AG04450 (cell line): ENCODE results near the gene PSMA7. TPM values are rescaled to one million over a fixed set of nuclear protein-coding genes. Genes with fewer than 3 reads are reported as not detected.

Experiments
- CTCF ChIA-PET: fragments of 300-600, 350-600 bp; formaldehyde crosslinking; extraction: SDS; loops from one replicate; lab custom pipeline; 2022; ENCODE audit warnings: antibody characterized with exemption, inconsistent platforms; lab: Charles Lee
- POLR2A ChIA-PET: fragments of 350-600 bp; formaldehyde crosslinking; extraction: SDS; loops from one replicate; lab custom pipeline; 2021; ENCODE audit warnings: antibody characterized with exemption, inconsistent platforms; lab: Yijun Ruan, JAX
- DNase-seq: peaks from one replicate; pipeline ENCODE4 v3.0.0-alpha.2; 2011; ENCODE audit warnings: low read depth, low spot score
- H3K27ac ChIP-seq: one replicate; pipeline ENCODE4 v1.5.1; 2012; ENCODE audit warnings: low read depth, low read length, control low read depth
- H3K27me3 ChIP-seq: one replicate; pipeline ENCODE4 v1.6.0; 2012; ENCODE audit warnings: low read length; ENCODE audit not compliant: control insufficient read depth, insufficient read depth
- H3K4me3 ChIP-seq: 2 replicates; pipeline ENCODE4 v1.5.1; 2011; ENCODE audit warnings: mild to moderate bottlenecking, low read depth, low read length, control low read depth
- H3K9me3 ChIP-seq: 2 replicates; pipeline ENCODE4 v1.5.1; 2012; ENCODE audit warnings: low read length; ENCODE audit not compliant: control insufficient read depth, insufficient read depth
- CTCF ChIP-seq: IDR thresholded peaks from 2 replicates; pipeline ENCODE4 v1.5.1; 2011; ENCODE audit warnings: low read depth, low read length, control low read depth, inconsistent platforms
- polyA plus RNA-seq: library from polyadenylated mRNA; depleted of rRNA; stranded (reverse); fragments of >200 nt; gene quantifications from 2 replicates; pipeline ENCODE4 v1.2.3, GENCODE V29; 2011

PSMA7 gene
- polyA plus RNA-seq, 1 experiment, result 368 TPM

DNA sequence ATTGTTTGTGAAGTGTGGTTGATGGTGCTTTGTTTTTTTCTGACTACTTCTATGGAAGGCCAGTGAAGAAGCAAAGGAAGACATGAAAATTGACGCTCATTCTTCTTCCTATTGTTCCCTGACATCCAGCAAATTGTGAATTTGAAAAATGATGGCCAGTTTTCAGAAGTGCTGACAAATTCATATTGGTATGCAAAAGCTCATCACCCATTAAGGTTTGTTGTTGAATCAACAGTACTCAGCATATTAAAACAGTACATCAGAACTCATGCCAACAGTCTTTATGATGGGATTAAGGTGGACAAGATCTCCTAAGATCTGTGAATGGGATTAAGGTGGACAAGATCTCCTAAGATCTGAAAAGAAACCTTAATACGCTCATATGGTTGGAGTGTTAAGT, 38.6 kb upstream of the PSMA7 start:
- no peak for DNase-seq
- H3K27me3 ChIP-seq, result no peaks in the 10 kb centered on the region
- ChIA-PET CTCF (interaction anchor here (0.5 kb wide), 1 partner anchor 1790 kb away, joined by 3 read pairs; no protein-coding TSS in a partner anchor), POLR2A (no interaction called here)
- no peaks in the 10 kb centered on the region; the same call in 1 of the 2 replicates for H3K9me3 ChIP-seq
- no peak for TF ChIP-seq CTCF
- no peak overlapping the region for H3K27ac ChIP-seq
- H3K4me3 ChIP-seq, result peak overlapping the region; percentile 66

DNA sequence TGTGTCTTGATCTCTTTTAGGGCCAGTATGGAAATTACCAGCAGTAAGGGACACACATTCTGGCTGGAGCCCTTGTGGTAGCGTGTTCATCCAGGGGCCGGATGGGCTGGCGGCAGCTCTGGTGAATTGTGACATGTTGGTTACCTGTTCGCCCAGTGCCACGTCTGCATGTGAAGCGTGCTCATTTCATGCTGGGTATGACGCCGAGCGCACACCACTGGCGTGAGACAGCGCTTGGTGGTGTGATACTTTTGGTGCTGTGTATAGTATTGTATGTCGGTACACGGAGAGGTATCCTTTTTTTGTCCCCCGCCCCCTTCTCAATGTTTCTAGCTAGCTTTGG, 35.9 kb upstream of the PSMA7 start:
- Histone ChIP-seq H3K27me3 (no peaks in the 10 kb centered on the region), H3K9me3 (no peaks in the 10 kb centered on the region; the same call in 1 of the 2 replicates), H3K4me3 (no peak overlapping the region), H3K27ac (no peak overlapping the region)
- no peak for DNase-seq
- ChIA-PET CTCF (no interaction called here), POLR2A (no interaction called here)
- no peak for TF ChIP-seq CTCF

DNA sequence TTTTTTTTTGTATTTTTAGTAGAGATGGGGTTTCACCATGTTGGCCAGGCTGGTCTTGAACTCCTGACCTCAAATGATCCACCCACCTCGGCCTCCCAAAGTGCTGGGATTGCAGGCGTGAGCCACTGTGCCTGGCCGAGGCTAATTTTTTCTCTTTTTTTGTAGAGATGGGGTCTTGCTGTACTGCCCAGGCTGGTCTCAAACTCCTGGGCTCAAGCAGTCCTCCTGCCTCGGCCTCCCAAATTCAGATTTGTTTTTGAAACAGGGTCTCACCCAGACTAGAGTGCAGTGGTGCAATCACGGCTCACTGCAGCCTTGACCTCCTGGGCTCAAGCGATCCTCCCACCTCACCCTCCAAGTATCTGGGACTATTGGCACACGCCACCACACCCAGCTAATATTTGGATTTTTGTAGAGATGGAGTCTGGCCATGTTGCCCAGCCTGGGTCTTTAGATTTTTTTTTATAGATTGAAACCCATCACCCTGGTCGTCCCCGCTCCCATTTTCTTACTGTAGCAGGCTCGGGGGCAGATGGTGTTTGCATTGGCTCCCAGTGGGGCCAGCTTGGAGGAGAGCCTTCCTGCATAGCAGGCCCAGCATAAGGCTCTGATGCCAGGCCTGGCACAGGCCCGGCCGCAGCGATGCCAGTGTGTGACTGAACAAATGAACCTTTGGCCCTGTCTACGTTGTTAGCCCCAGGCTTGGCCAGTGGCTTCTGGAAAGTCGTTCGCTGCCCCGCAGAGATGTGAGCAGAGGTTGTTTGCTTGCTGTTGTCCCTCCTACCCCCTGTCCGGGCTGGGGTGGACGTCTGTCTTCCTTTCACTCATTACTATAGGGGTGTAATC, 35.3 kb upstream of the PSMA7 start:
- Histone ChIP-seq H3K27me3 (no peaks in the 10 kb centered on the region), H3K9me3 (no peaks in the 10 kb centered on the region; the same call in 1 of the 2 replicates), H3K4me3 (no peak overlapping the region), H3K27ac (no peak overlapping the region)
- TF ChIP-seq CTCF, result no peak
- POLR2A ChIA-PET, result no interaction called here
- CTCF ChIA-PET, result no interaction called here
- no peak for DNase-seq

DNA sequence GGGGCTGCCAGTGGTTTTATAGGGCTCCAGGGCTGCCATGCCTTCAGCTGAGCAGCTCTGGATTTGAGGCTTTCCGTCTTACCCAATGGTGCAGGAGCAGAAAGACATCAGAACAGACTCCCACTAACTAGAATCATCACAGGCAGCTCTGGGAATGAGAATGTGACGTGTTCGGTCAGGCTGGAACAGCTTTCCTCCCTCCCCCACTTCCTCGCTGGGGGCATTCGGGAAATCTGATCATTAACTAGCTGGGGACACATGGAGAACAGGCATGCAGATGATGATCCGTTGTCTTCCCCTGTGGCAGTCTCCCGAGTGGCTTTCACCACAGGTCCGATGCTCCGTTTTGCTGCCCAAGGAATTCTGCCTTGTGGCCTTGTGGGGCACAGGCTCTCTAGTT, 34.1 kb upstream of the PSMA7 start:
- no peak for TF ChIP-seq CTCF
- no peak overlapping the region for H3K27ac ChIP-seq
- POLR2A ChIA-PET, result no interaction called here
- H3K27me3 ChIP-seq, result no peaks in the 10 kb centered on the region
- H3K4me3 ChIP-seq, result no peak overlapping the region
- no peak for DNase-seq
- CTCF ChIA-PET, result no interaction called here
- H3K9me3 ChIP-seq, result no peaks in the 10 kb centered on the region

DNA sequence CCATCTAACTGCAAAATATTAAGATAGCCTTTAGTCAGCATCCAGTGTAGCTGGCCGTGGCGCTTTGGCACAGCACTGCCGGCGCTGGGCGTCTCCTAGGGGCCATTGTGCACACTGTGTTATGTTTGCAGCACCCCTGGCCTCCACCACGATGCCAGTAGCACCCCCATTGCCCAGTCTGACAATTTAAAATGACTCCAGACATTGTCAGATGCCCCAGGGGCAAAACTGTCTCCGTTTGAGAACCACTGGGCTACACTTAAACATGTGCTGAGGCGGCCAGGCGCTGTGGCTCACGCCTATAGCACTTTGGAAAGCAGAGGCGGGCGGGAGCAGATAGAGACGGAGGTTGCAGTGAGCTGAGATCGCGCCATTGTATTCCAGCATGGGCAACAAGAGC, 33.7 kb upstream of the PSMA7 start:
- no peak for DNase-seq
- TF ChIP-seq CTCF, result no peak
- no peak overlapping the region for H3K27ac ChIP-seq
- H3K9me3 ChIP-seq, result no peaks in the 10 kb centered on the region
- ChIA-PET POLR2A (no interaction called here), CTCF (no interaction called here)
- no peak overlapping the region for H3K4me3 ChIP-seq
- H3K27me3 ChIP-seq, result no peaks in the 10 kb centered on the region
